Choroid plexus epithelial cell (primary cell): ENCODE measurements around the gene GRIN3B.
A peak's percentile ranks its signal among the peaks of the same experiment; 100 is the strongest.

ENCODE experiments used
- DNase-seq: peaks from one replicate; pipeline ENCODE4 v3.0.0-alpha.2; 2010; ENCODE audit warnings: low read depth
- H3K4me3 ChIP-seq: 2 replicates; pipeline ENCODE4 v1.5.1; 2011; ENCODE audit warnings: low read depth, mild to moderate bottlenecking, control low read depth, low read length, moderate library complexity
- TF ChIP-seq, protein P1 (sequence below): conservative IDR thresholded peaks from 2 replicates; pipeline ENCODE4 v1.5.1; 2011; ENCODE audit warnings: low read depth, mild to moderate bottlenecking, control low read depth, inconsistent platforms, low read length, moderate library complexity

The GRIN3B gene

DNA sequence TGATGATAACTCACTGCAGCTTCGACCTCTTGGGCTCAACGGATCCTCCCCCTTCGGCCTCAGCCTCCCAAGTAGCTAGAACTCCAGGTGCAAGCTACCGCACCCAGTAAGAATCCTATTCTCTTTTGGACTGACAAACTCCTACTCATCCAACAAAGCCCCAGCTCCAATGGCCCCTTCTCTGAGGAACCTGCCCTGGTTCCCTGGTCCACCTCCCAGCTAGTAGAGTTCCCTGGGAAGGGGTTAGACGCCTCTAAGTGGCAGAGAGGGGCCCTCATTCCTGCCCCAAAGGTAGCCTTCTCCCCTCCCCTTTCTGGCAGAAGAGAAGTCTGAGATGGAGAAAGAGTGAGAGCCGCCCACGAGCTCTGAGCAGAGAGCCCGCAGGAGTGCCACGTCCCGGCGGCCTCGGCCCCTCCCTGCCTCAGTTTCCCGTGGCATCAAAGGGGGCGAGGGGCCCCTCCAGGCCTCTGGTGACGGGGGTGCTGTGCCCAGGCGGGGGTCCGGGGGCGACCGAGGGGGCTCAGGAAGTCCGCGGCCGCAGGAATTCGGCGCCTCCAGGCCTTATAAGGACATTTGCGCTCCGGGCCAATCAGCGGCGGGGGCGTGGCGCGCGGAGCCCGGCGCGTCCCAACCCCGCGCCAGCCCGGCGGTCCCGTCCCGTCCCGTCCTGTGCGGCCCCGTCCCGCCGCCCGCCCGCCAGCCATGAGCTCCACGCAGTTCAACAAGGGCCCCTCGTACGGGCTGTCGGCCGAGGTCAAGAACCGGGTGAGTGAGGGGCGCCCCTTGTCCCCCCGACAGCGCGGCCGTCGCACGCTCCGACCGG lies 26.0 kb downstream of the GRIN3B start, which contains the start of gene CNN2:
CNN2 (plus strand) TSS at position 649 of the 823 bp plus-strand sequence; CDS start at position 703, 54 bp downstream.
- peak; percentile 81 for DNase-seq
- peak within 1 kb of the TSS; percentile 96 for H3K4me3 ChIP-seq
- TF ChIP-seq, protein P1, sequence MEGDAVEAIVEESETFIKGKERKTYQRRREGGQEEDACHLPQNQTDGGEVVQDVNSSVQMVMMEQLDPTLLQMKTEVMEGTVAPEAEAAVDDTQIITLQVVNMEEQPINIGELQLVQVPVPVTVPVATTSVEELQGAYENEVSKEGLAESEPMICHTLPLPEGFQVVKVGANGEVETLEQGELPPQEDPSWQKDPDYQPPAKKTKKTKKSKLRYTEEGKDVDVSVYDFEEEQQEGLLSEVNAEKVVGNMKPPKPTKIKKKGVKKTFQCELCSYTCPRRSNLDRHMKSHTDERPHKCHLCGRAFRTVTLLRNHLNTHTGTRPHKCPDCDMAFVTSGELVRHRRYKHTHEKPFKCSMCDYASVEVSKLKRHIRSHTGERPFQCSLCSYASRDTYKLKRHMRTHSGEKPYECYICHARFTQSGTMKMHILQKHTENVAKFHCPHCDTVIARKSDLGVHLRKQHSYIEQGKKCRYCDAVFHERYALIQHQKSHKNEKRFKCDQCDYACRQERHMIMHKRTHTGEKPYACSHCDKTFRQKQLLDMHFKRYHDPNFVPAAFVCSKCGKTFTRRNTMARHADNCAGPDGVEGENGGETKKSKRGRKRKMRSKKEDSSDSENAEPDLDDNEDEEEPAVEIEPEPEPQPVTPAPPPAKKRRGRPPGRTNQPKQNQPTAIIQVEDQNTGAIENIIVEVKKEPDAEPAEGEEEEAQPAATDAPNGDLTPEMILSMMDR, result no peak

DNA sequence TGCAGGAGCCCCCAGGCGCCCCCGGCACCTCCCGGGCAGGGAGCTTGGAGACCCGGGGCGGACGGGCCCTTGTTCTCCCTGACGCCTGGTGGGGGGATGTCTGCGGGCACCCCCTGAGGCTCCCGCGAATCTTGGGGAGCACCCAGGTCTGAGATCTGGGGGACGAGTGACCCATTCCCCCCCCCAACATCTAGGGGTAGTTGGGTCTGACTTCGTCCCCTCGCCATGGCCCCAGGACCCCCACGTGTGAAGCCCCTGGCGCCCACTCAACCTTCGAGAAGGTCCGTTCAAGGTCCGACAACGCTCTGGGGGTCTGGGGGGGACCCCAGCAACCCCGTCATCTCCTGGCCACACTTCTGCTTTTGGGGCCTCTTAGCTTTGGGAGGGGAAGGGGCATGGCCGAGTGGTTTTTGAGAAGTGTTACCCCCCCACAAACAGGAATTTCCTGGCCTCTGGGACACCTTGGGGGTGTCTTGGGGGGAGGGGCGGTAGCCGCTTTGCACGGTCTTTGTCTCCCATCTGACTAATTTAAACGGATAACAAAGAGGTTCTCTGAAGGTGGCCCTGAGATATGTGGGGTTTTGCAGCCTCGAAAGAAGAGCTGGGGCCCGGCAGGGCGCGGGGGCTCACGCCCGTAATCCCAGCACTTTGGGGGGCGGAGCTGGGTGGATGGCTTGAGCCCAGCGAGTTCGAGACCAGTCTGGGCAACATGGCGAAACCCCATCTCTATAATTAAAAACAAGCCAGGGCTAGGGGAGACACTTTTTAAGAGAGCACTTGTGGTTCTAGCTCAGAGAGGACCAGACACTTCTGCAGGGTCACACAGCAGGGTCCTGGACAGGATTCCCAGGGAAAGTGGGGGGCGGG lies 26.8 kb downstream of the GRIN3B start:
- H3K4me3 ChIP-seq, result peak overlapping the region; percentile 96
- TF ChIP-seq, protein P1, result no peak
- DNase-seq, result no peak

DNA sequence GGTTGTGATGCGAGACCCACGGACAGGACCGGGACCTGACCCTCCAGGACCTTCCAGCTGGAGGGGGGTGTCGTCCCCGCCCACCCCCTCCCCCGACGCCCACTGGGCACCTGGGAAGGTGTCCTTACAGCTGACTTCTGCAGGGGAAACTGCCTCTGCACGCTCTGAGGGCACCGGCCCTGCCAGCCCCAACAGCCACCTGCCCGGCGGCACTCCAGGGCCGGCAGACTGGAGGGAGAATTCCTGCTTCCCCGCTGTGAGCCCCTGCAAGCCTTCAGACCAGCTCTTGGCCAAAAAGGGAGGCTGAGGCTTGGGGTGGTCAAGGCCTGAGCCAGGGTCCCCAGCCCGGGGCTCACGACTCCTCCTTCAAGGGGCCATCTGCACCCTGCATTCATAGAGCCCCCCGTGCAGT lies 27.4 kb downstream of the GRIN3B start:
- TF ChIP-seq, protein P1, result no peak

DNA sequence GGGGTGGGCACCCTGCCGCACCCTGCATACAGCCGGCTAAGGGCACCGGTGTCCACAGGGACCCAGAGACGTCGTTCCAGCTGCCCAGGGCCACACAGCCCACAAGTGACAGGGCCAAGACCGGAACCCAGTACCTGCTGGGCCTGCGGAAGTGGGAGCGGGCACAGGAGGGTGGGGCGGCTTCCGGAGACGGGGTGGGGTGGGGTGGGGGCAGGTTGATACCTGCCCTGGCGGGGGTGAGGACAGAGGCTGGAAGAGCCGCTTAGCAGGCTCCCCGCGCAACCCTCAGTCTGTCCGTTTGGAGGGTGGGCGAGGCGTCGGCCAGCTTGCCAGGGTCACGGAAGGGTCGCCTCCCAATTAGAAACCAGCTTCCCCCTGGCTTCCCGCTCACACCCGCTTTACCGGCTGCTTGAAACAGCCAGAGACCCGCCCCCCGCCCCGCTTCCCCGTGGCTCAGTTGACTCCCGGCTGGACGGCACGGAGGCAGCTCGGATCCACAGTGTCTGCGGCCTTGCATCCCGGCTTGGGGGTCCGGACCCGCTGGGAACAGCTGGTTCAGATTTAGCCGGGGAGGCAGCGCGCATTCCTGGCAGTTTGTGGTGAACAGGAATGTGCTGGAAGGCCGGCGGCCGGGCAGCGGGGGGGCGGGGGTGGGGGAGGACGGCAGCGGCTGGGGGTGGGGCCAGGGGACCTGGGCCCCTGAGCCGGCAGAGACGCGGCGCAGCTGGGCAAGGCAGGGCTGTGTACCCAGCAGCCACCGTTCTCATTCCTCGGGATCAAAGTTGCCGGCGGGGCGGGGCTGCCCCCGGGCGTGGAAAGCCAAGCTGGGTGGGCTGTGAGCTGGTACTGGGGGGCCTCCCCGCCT lies 28.1 kb downstream of the GRIN3B start:
- peak overlapping the region; percentile 96 for H3K4me3 ChIP-seq
- TF ChIP-seq, protein P1, result no peak
- peak; percentile 97 for DNase-seq

More for the DNA sequence above, 27.4 kb downstream of the GRIN3B start:
- DNase-seq, result no peak
- H3K4me3 ChIP-seq, result peak overlapping the region; percentile 96

DNA sequence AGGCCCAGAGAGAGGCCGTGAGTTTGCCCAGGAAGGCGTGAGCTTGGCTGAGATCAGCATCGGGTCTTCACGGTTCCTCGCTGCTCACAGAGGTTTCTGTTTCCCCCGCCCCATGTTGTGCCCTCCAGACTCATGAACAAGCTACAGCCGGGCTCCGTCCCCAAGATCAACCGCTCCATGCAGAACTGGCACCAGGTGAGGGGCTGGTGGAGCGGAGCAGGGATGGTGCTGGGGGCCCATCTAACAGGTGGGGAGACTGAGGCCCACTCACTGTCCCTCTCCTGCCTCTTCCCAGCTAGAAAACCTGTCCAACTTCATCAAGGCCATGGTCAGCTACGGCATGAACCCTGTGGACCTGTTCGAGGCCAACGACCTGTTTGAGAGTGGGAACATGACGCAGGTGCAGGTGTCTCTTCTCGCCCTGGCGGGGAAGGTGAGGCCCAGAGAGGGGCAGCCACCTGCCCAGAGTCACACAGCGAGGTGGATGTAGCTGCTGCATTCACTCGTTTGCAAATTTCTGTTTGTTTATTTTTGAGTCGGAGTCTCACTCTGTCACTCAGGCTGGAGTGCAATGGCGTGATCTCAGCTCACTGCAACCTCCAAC lies 32.1 kb downstream of the GRIN3B start:
- TF ChIP-seq, protein P1, result no peak
- no peak for DNase-seq

More for the DNA sequence above, 32.1 kb downstream of the GRIN3B start:
- no peak overlapping the region for H3K4me3 ChIP-seq
